CD14-positive monocyte (primary cell): ENCODE data around the gene SP5. TPM values are rescaled to one million over a fixed set of nuclear protein-coding genes. Genes with fewer than 3 reads are reported as not detected.
"Not testable (repeated sequence)": the region's sequence is repeated elsewhere in the genome, so short reads cannot be mapped to it uniquely, and the experiment has no call there.

Experiments used
- DNase-seq, 3 donors: peaks; one replicate each; pipeline ENCODE4 v3.0.0-alpha.2; 2011 to 2022
- H2AFZ ChIP-seq: 2 replicates; pipeline ENCODE4 v1.6.0; 2012; ENCODE audit warnings: mild to moderate bottlenecking, low read depth, low read length, inconsistent platforms; ENCODE audit not compliant: insufficient read depth, poor library complexity, severe bottlenecking
- H3K27ac ChIP-seq, 2 donors: 1 replicate in 1 of 2; 2 replicates in 1 of 2; pipeline ENCODE4 v1.5.1; 2012 to 2013; ENCODE audit warnings: low read length in 2 of 2, control low read depth in 1 of 2, inconsistent platforms in 1 of 2, low read depth in 1 of 2, mild to moderate bottlenecking in 1 of 2
- H3K27me3 ChIP-seq, 2 donors: one replicate each; pipeline versions ENCODE4 v1.6.0 to v1.6.1; 2011 to 2013; ENCODE audit warnings: low read length in 2 of 2; ENCODE audit not compliant: control insufficient read depth in 2 of 2, insufficient read depth in 2 of 2
- H3K36me3 ChIP-seq, 2 donors: replicated peaks in 1 of 2; 1 replicate in 1 of 2; 2 replicates in 1 of 2; pipeline versions ENCODE4 v1.5.1 to v1.6.1; 2012 to 2013; ENCODE audit warnings: low read length in 2 of 2, control low read depth in 1 of 2, inconsistent platforms in 1 of 2, mild to moderate bottlenecking in 1 of 2; ENCODE audit not compliant: insufficient read depth in 2 of 2, control insufficient read depth in 1 of 2
- H3K4me1 ChIP-seq, 2 donors: 1 replicate in 1 of 2; 2 replicates in 1 of 2; pipeline versions ENCODE4 v1.5.1 to v1.6.1; 2012 to 2013; ENCODE audit warnings: low read length in 2 of 2, control low read depth in 1 of 2, inconsistent platforms in 1 of 2, mild to moderate bottlenecking in 1 of 2, moderate library complexity in 1 of 2; ENCODE audit not compliant: insufficient read depth in 2 of 2, control insufficient read depth in 1 of 2
- H3K4me2 ChIP-seq: replicated peaks from 2 replicates; pipeline ENCODE3; 2012; ENCODE audit warnings: low read length, moderate library complexity, mild to moderate bottlenecking; ENCODE audit not compliant: poor library complexity, severe bottlenecking; ENCODE audit errors: extremely low read depth
- H3K4me3 ChIP-seq, 3 experiments: fragments of 200-600 bp in 1 of 3; sonication (generic) in 1 of 3; replicated peaks in 1 of 3; 1 replicate in 2 of 3; 2 replicates in 1 of 3; pipeline ENCODE4 v1.5.1; 2011 to 2013; ENCODE audit warnings: low read length in 3 of 3, mild to moderate bottlenecking in 3 of 3, control low read depth in 2 of 3, low read depth in 2 of 3, inconsistent platforms in 1 of 3, moderate library complexity in 1 of 3
- H3K79me2 ChIP-seq: 2 replicates; pipeline ENCODE4 v1.6.0; 2012; ENCODE audit warnings: mild to moderate bottlenecking, control low read depth, inconsistent platforms, low read length, moderate library complexity; ENCODE audit not compliant: insufficient read depth
- H3K9ac ChIP-seq: 2 replicates; pipeline ENCODE4 v1.6.0; 2017; ENCODE audit warnings: low read length, mild to moderate bottlenecking; ENCODE audit not compliant: insufficient read depth, poor library complexity, severe bottlenecking
- H3K9me3 ChIP-seq, 2 donors: replicated peaks in 1 of 2; 1 replicate in 1 of 2; 2 replicates in 1 of 2; pipeline versions ENCODE4 v1.5.1 to v1.6.1; 2012 to 2013; ENCODE audit warnings: low read length in 2 of 2, control low read depth in 1 of 2; ENCODE audit not compliant: control insufficient read depth in 1 of 2, insufficient read depth in 1 of 2
- H4K20me1 ChIP-seq: 2 replicates; pipeline ENCODE4 v1.6.0; 2012; ENCODE audit warnings: mild to moderate bottlenecking, low read length, control low read depth, moderate library complexity; ENCODE audit not compliant: insufficient read depth
- H3K27ac Mint-ChIP-seq, 7 donors: one replicate each; pipeline ENCODE4 v1.8.0; 2020; ENCODE audit warnings: mild to moderate bottlenecking in 7 of 7, mixed read lengths in 7 of 7, moderate library complexity in 6 of 7, inconsistent platforms in 2 of 7
- H3K27me3 Mint-ChIP-seq, 3 donors: one replicate each; pipeline ENCODE4 v1.8.0; 2021 to 2022; ENCODE audit warnings: low read depth in 3 of 3, mild to moderate bottlenecking in 3 of 3, mixed read lengths in 3 of 3, moderate library complexity in 3 of 3, inconsistent platforms in 1 of 3
- H3K36me3 Mint-ChIP-seq, 2 donors: one replicate each; pipeline ENCODE4 v1.8.0; 2020; ENCODE audit warnings: mixed read lengths in 2 of 2, inconsistent platforms in 1 of 2, mild to moderate bottlenecking in 1 of 2
- H3K4me1 Mint-ChIP-seq: one replicate; pipeline ENCODE4 v1.8.0; 2020; ENCODE audit warnings: mild to moderate bottlenecking, mixed read lengths
- H3K4me3 Mint-ChIP-seq, 2 donors: one replicate each; pipeline ENCODE4 v1.8.0; 2020; ENCODE audit warnings: mild to moderate bottlenecking in 2 of 2, mixed read lengths in 2 of 2, moderate library complexity in 1 of 2
- H3K9me3 Mint-ChIP-seq, 7 donors: one replicate each; pipeline ENCODE4 v1.8.0; 2020 to 2022; ENCODE audit warnings: mixed read lengths in 7 of 7, mild to moderate bottlenecking in 6 of 7, moderate library complexity in 6 of 7, inconsistent platforms in 2 of 7
- CTCF ChIP-seq: fragments of 200-600 bp; IDR thresholded peaks from one replicate; pipeline ENCODE4 v1.8.0; 2022; ENCODE audit warnings: antibody characterized with exemption, mild to moderate bottlenecking
- WGBS: methylation state at CpG from one replicate; pipeline ENCODE4 v1.1.5; 2013; ENCODE audit warnings: missing lambda C conversion rate; ENCODE audit not compliant: insufficient coverage; 5-methylcytosine and 5-hydroxymethylcytosine counted together
- intact Hi-C, 2 donors: fragments of 100-400 bp; cut with micrococcal nuclease; formaldehyde crosslinking; loops; one replicate each; pipeline versions ENCODE4 v1.15.0 to v1.15.1; 2023
- polyA plus RNA-seq, 3 donors: library from polyadenylated mRNA; depleted of rRNA in 1 of 3; unstranded in 2 of 3; stranded (reverse) in 1 of 3; fragments of 300-500 nt in 2 of 3; fragments of >200 nt in 1 of 3; fragmentation: Illumina TruSeq in 2 of 3; gene quantifications; 1 replicate in 2 of 3; 2 replicates in 1 of 3; pipeline ENCODE4 v1.2.3, GENCODE V29; 2012 to 2021

SP5 gene
- polyA plus RNA-seq, 3 donors, result not detected

GRCh38 chr2:170745305-170745704 is 30.2 kb downstream of the SP5 start:
- 0% methylated on average over 4 of the region's 6 CpGs for WGBS
- Mint-ChIP-seq H3K36me3 (no peaks in the 10 kb centered on the region), H3K9me3 (peaks cover 0 to 5% (median 0%) of the 10 kb centered on the region in 7 donors), H3K4me1 (peaks cover 27% of the 10 kb centered on the region), H3K27me3 (peaks cover 5 to 18% (median 10%) of the 10 kb centered on the region in 3 donors), H3K4me3 (peak overlapping the region in 1 of 2 donors; percentile 44), H3K27ac (peak overlapping the region in 1 of 7 donors; percentile 41)
- Histone ChIP-seq H3K4me2 (peak overlapping the region; percentile 19), H2AFZ (no peak overlapping the region), H4K20me1 (no peaks in the 10 kb centered on the region), H3K4me3 (peak overlapping the region in 1 of 3 experiments; percentile 67), H3K27me3 (peaks cover 0 to 2% of the 10 kb centered on the region in 2 donors), H3K4me1 (peaks cover 23 to 26% of the 10 kb centered on the region in 2 donors), H3K9me3 (no peaks in the 10 kb centered on the region), H3K36me3 (no peaks in the 10 kb centered on the region), H3K9ac (no peak overlapping the region), H3K27ac (no peak overlapping the region), H3K79me2 (no peaks in the 10 kb centered on the region)
- DNase-seq, result peak in 2 of 3 donors; percentile 24 to 54
- intact Hi-C loops, result no loop called here
- TF ChIP-seq CTCF, result no peak

- Histone ChIP-seq H3K4me1 (peaks cover 23 to 26% of the 10 kb centered on the region in 2 donors), H3K4me2 (no peak overlapping the region), H3K9ac (no peak overlapping the region), H3K36me3 (no peaks in the 10 kb centered on the region), H2AFZ (peak overlapping the region; percentile 47), H3K27ac (no peak overlapping the region), H3K27me3 (peaks cover 0 to 2% of the 10 kb centered on the region in 2 donors), H3K4me3 (no peak overlapping the region), H3K79me2 (no peaks in the 10 kb centered on the region), H3K9me3 (no peaks in the 10 kb centered on the region), H4K20me1 (no peaks in the 10 kb centered on the region)
- no peak overlapping the region for H3K27ac Mint-ChIP-seq
- intact Hi-C loops, result no loop called here
- no peak overlapping the region for H3K4me3 Mint-ChIP-seq
- DNase-seq, result peak in 2 of 3 donors; percentile 27 to 31
- peaks cover 27% of the 10 kb centered on the region for H3K4me1 Mint-ChIP-seq
- H3K36me3 Mint-ChIP-seq, result no peaks in the 10 kb centered on the region
- TF ChIP-seq CTCF, result no peak
- peaks cover 0 to 5% (median 0%) of the 10 kb centered on the region in 7 donors for H3K9me3 Mint-ChIP-seq
- peaks cover 7 to 27% (median 19%) of the 10 kb centered on the region in 3 donors for H3K27me3 Mint-ChIP-seq
- WGBS, result no CpG with 5 or more reads among the region's 4 CpGs
Measured at GRCh38 chr2:170747921-170748320, 32.8 kb downstream of the SP5 start.

GRCh38 chr2:170751555-170751954 is 36.4 kb downstream of the SP5 start:
- H3K9ac ChIP-seq, H3K27ac Mint-ChIP-seq, H3K4me1 ChIP-seq, H3K4me2 ChIP-seq, H3K4me3 ChIP-seq, H3K36me3 Mint-ChIP-seq, H3K9me3 ChIP-seq, H4K20me1 ChIP-seq, H3K36me3 ChIP-seq, intact Hi-C loops, H3K27ac ChIP-seq, H3K79me2 ChIP-seq, H3K4me1 Mint-ChIP-seq, H3K9me3 Mint-ChIP-seq, DNase-seq, H2AFZ ChIP-seq: not testable (repeated sequence)
- WGBS, result 100% methylated on average over 1 of the region's 12 CpGs
- Mint-ChIP-seq H3K4me3 (peak overlapping the region in 1 of 2 donors; percentile 24), H3K27me3 (peaks cover 9 to 36% (median 34%) of the 10 kb centered on the region in 3 donors)
- peaks cover 0 to 13% of the 10 kb centered on the region in 2 donors for H3K27me3 ChIP-seq
